HepG2 (cell line): ENCODE measurements around the gene MT1A. TPM values are rescaled to one million over a fixed set of nuclear protein-coding genes. Genes with fewer than 3 reads are reported as not detected.

Experiments
- ATAC-seq: fragments of 200-7000 bp; cut with Tn5 transposase; 3 replicates; pipeline ENCODE4 v1.9.1; 2020; ENCODE audit warnings: mild to moderate bottlenecking, moderate library complexity
- BruUV-seq: library from RNA; stranded (reverse); fragments of 400-500 nt; replicated peaks from 2 replicates; lab custom pipeline; 2021; lab: Mats Ljungman, UMichigan
- CTCF ChIA-PET: fragments of 300-600 bp; formaldehyde crosslinking; extraction: SDS; loops from one replicate; lab custom pipeline; 2021; ENCODE audit warnings: low total read pairs, inconsistent platforms, low intra/inter-chr PET ratio; lab: Yijun Ruan, JAX
- POLR2A ChIA-PET: fragments of 350-600 bp; sonication (Branson Sonifier 250); formaldehyde crosslinking; loops from one replicate; lab custom pipeline; 2020; ENCODE audit warnings: antibody characterized with exemption, inconsistent platforms; lab: Yijun Ruan, JAX
- DNase-seq: peaks from one replicate; pipeline ENCODE4 v3.0.0-alpha.2; 2015; ENCODE audit warnings: low spot score
- FAIRE-seq: peaks from 3 replicates; lab custom pipeline; 2011; peaks lifted over from hg19 to GRCh38; lab: Jason Lieb, UNC
- H2AFZ ChIP-seq: one replicate; pipeline ENCODE4 v1.6.1; 2011; ENCODE audit warnings: low read length, inconsistent platforms
- H3K27ac ChIP-seq: fragments of 300-600 bp; 3 replicates; pipeline ENCODE4 v1.8.0; 2011; ENCODE audit warnings: mixed run types, mild to moderate bottlenecking, mixed read lengths, low read length, inconsistent platforms; ENCODE audit not compliant: insufficient read depth; ENCODE audit errors: extremely low read length
- H3K27me3 ChIP-seq, 2 experiments: fragments of 200-600 bp in 1 of 2; 2 replicates in 1 of 2; 3 replicates in 1 of 2; pipeline versions ENCODE4 v1.6.0 to v1.8.0; 2011; ENCODE audit warnings: low read length in 2 of 2, mild to moderate bottlenecking in 2 of 2, moderate library complexity in 2 of 2, inconsistent platforms in 1 of 2; ENCODE audit not compliant: insufficient read depth in 2 of 2, control insufficient read depth in 1 of 2
- H3K36me3 ChIP-seq, 2 experiments: fragments of 200-600 bp in 1 of 2; replicated peaks in 1 of 2; 2 replicates in 1 of 2; 3 replicates in 1 of 2; pipeline versions ENCODE4 v1.5.1 to v1.8.0; 2011; ENCODE audit warnings: low read length in 2 of 2, inconsistent platforms in 1 of 2; ENCODE audit not compliant: insufficient read depth in 2 of 2, control insufficient read depth in 1 of 2
- H3K4me1 ChIP-seq: 2 replicates; pipeline ENCODE4 v1.5.1; 2012; ENCODE audit warnings: low read length, inconsistent platforms; ENCODE audit not compliant: insufficient read depth
- H3K4me2 ChIP-seq: 2 replicates; pipeline ENCODE4 v1.6.0; 2011; ENCODE audit warnings: low read depth, low read length, inconsistent platforms
- H3K4me3 ChIP-seq, 3 experiments: fragments of 200-600 bp in 1 of 3; sonication (generic), shearing (Covaris generic) in 1 of 3; replicated peaks in 1 of 3; 2 replicates each; pipeline ENCODE4 v1.5.1; 2011 to 2016; ENCODE audit warnings: low read length in 3 of 3, inconsistent platforms in 2 of 3, low read depth in 2 of 3, mild to moderate bottlenecking in 2 of 3, control low read depth in 1 of 3, mixed read lengths in 1 of 3; ENCODE audit not compliant: insufficient read depth in 1 of 3
- H3K79me2 ChIP-seq: one replicate; pipeline ENCODE4 v1.6.1; 2011; ENCODE audit warnings: low read length, inconsistent platforms; ENCODE audit not compliant: insufficient read depth
- H3K9ac ChIP-seq: 2 replicates; pipeline ENCODE4 v1.6.0; 2011; ENCODE audit warnings: mild to moderate bottlenecking, low read depth, low read length, inconsistent platforms; ENCODE audit not compliant: insufficient read depth
- H3K9me3 ChIP-seq: 2 replicates; pipeline ENCODE4 v1.5.1; 2012; ENCODE audit warnings: mild to moderate bottlenecking, low read length
- H4K20me1 ChIP-seq: 2 replicates; pipeline ENCODE4 v1.6.0; 2011; ENCODE audit warnings: inconsistent platforms, mild to moderate bottlenecking, low read length, moderate library complexity; ENCODE audit not compliant: insufficient read depth
- ATAD3A ChIP-seq: sonication (generic); formaldehyde crosslinking; IDR thresholded peaks from 2 replicates; pipeline ENCODE4 v1.4.0; 2020; ENCODE audit warnings: missing genetic modification reagents
- EEA1 ChIP-seq: sonication (generic); formaldehyde crosslinking; IDR thresholded peaks from 2 replicates; pipeline ENCODE4 v1.5.1; 2020; ENCODE audit warnings: mild to moderate bottlenecking, missing genetic modification reagents, borderline replicate concordance
- ELF3 ChIP-seq: IDR thresholded peaks from 2 replicates; pipeline ENCODE4 v1.6.1; 2016; ENCODE audit warnings: missing genetic modification reagents, missing compliant biosample characterization
- ESRRA ChIP-seq: sonication (generic); formaldehyde crosslinking; IDR thresholded peaks from 2 replicates; pipeline ENCODE4 v1.5.1; 2020; ENCODE audit warnings: mild to moderate bottlenecking, low read depth, missing genetic modification reagents
- HMGA1 ChIP-seq: sonication (generic); formaldehyde crosslinking; conservative IDR thresholded peaks from 2 replicates; pipeline ENCODE4 v1.4.0; 2020; ENCODE audit warnings: missing genetic modification reagents
- LCORL ChIP-seq, 2 experiments: fragments of 450-650 bp in 1 of 2; sonication (generic) in 1 of 2; formaldehyde crosslinking in 1 of 2; IDR thresholded peaks; 2 replicates each; pipeline versions ENCODE4 v1.5.0 to v1.6.1; 2017 to 2020; ENCODE audit warnings: antibody characterized with exemption in 1 of 2, missing genetic modification reagents in 1 of 2
- PHF20 ChIP-seq: sonication (generic); formaldehyde crosslinking; IDR thresholded peaks from 2 replicates; pipeline ENCODE4 v1.5.0; 2020; ENCODE audit warnings: mild to moderate bottlenecking, missing genetic modification reagents
- SP140L ChIP-seq: sonication (generic); formaldehyde crosslinking; IDR thresholded peaks from 2 replicates; pipeline ENCODE4 v1.4.0; 2020; ENCODE audit warnings: missing genetic modification reagents, borderline replicate concordance
- ZBTB38 ChIP-seq: sonication (generic); formaldehyde crosslinking; IDR thresholded peaks from 2 replicates; pipeline ENCODE4 v1.5.1; 2020; ENCODE audit warnings: mild to moderate bottlenecking, missing genetic modification reagents
- ZNF232 ChIP-seq: sonication (generic); formaldehyde crosslinking; IDR thresholded peaks from 2 replicates; pipeline ENCODE4 v1.4.0; 2020; ENCODE audit warnings: missing genetic modification reagents, borderline replicate concordance
- ZNF343 ChIP-seq: sonication (generic); formaldehyde crosslinking; IDR thresholded peaks from 2 replicates; pipeline ENCODE4 v1.4.0; 2020; ENCODE audit warnings: mild to moderate bottlenecking, missing genetic modification reagents
- ZNF841 ChIP-seq: sonication (generic); formaldehyde crosslinking; IDR thresholded peaks from 2 replicates; pipeline ENCODE4 v1.8.1; 2023; ENCODE audit warnings: missing genetic modification reagents, borderline replicate concordance
- whole genome bisulfite sequencing: methylation state at CpG from one replicate; pipeline ENCODE4 v1.1.6; 2017; ENCODE audit warnings: low lambda C conversion rate; 5-methylcytosine and 5-hydroxymethylcytosine counted together
- in situ Hi-C: cut with HindIII; loops from 2 replicates; pipeline ENCODE4 v1.10.0; 2017; ENCODE audit warnings: low pct_unique_long_range_greater_than_20kb; ENCODE audit not compliant: extremely low pct_ligation_motif_present
- intact Hi-C: fragments of 100-400 bp; cut with micrococcal nuclease; formaldehyde crosslinking; loops from one replicate; pipeline ENCODE4 v1.10.0; 2022; ENCODE audit not compliant: unreplicated experiment
- polyA plus RNA-seq, 8 experiments: library from polyadenylated mRNA; depleted of rRNA in 3 of 8; stranded (reverse) in 7 of 8; unstranded in 1 of 8; fragments of >200 nt; fragmentation: Illumina TruSeq in 4 of 8; extraction: Trizol in 4 of 8; gene quantifications; 2 replicates each; pipeline versions ENCODE4 v1.2.1 to v1.2.3, GENCODE V29; 2011 to 2016; ENCODE audit warnings: low read depth in 4 of 8, missing spikeins in 1 of 8, mixed read lengths in 1 of 8; ENCODE audit not compliant: insufficient read depth in 1 of 8
- total RNA-seq, 5 experiments: library from RNA; depleted of rRNA; stranded (reverse); fragments of >200 nt; fragmentation: Illumina TruSeq; extraction: Trizol; gene quantifications; 2 replicates each; pipeline ENCODE4 v1.2.3, GENCODE V29; 2016; ENCODE audit warnings: low read depth in 1 of 5
- TF ChIP-seq, protein P1 (sequence below): sonication (generic); formaldehyde crosslinking; IDR thresholded peaks from 2 replicates; pipeline ENCODE4 v1.4.0; 2020; ENCODE audit warnings: missing genetic modification reagents, borderline replicate concordance
- TF ChIP-seq, protein P2 (sequence below): fragments of 450-650 bp; IDR thresholded peaks from 2 replicates; pipeline ENCODE4 v1.6.1; 2017; ENCODE audit warnings: mild to moderate bottlenecking

The MT1A gene
- total and polyA plus RNA-seq, 2 of the 13 experiments (the other 11 are each of a cell fraction or from before 2014, with no cell fraction given), result 8.3 to 10.4 TPM

DNA sequence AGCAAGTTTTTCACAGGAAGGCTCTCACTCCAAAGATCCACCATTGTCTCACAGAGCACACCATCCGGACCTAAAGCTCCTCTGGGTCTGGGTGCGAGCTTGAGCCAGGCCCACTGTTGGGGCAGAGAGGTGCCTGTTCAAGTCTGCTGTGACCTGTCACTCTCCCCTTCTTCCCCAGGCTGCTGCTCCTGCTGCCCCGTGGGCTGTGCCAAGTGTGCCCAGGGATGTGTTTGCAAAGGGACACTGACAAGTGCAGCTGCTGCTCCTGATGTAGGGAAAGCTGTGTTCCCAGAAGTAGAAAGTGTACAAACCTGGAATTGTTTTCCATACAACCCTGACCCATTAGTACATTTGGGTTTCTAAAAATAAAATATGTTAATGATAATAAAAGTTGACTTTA lies 39.0 kb downstream of the MT1A start:
- Histone ChIP-seq H3K9me3 (no peaks in the 10 kb centered on the region), H4K20me1 (no peaks in the 10 kb centered on the region), H3K9ac (no peak overlapping the region), H3K4me3 (no peak overlapping the region), H3K27me3 (peaks cover 0 to 27% of the 10 kb centered on the region in 2 experiments; a peak in 2 of 5 replicates), H3K36me3 (no peaks in the 10 kb centered on the region), H3K79me2 (no peaks in the 10 kb centered on the region), H2AFZ (no peak overlapping the region), H3K4me2 (no peak overlapping the region), H3K4me1 (peaks cover 24% of the 10 kb centered on the region), H3K27ac (no peak overlapping the region)
- CTCF ChIA-PET, result no interaction called here
- DNase-seq, result no peak
- POLR2A ChIA-PET, result no interaction called here
- intact Hi-C loops, result no loop called here
- no peak for FAIRE-seq
- ATAC-seq, result no peak
- 5% methylated on average over 3 of the region's 3 CpGs for WGBS
- in situ Hi-C loops, result no loop called here
- BruUV-seq, result no TSS peak
- no peak for TF ChIP-seq EEA1 (CRISPR knock-in tag)
- TF ChIP-seq, protein P1, sequence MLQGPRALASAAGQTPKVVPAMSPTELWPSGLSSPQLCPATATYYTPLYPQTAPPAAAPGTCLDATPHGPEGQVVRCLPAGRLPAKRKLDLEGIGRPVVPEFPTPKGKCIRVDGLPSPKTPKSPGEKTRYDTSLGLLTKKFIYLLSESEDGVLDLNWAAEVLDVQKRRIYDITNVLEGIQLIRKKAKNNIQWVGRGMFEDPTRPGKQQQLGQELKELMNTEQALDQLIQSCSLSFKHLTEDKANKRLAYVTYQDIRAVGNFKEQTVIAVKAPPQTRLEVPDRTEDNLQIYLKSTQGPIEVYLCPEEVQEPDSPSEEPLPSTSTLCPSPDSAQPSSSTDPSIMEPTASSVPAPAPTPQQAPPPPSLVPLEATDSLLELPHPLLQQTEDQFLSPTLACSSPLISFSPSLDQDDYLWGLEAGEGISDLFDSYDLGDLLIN, result no peak
- no peak for TF ChIP-seq ZNF232 (CRISPR knock-in tag)
- no peak for TF ChIP-seq LCORL (IDR thresholded peaks at IDR 0.05)
- no peak for TF ChIP-seq LCORL (CRISPR knock-in tag; IDR thresholded peaks at IDR 0.05)
- no peak for TF ChIP-seq ESRRA (CRISPR knock-in tag)
- TF ChIP-seq ELF3 (CRISPR knock-in tag), result no peak
- no peak for TF ChIP-seq ZBTB38 (CRISPR knock-in tag)
- no peak for TF ChIP-seq SP140L
- TF ChIP-seq ATAD3A (CRISPR knock-in tag), result no peak
- no peak for TF ChIP-seq ZNF841 (CRISPR knock-in tag)
- TF ChIP-seq ZNF343 (CRISPR knock-in tag), result no peak
- TF ChIP-seq HMGA1, result no peak
- TF ChIP-seq, protein P2, sequence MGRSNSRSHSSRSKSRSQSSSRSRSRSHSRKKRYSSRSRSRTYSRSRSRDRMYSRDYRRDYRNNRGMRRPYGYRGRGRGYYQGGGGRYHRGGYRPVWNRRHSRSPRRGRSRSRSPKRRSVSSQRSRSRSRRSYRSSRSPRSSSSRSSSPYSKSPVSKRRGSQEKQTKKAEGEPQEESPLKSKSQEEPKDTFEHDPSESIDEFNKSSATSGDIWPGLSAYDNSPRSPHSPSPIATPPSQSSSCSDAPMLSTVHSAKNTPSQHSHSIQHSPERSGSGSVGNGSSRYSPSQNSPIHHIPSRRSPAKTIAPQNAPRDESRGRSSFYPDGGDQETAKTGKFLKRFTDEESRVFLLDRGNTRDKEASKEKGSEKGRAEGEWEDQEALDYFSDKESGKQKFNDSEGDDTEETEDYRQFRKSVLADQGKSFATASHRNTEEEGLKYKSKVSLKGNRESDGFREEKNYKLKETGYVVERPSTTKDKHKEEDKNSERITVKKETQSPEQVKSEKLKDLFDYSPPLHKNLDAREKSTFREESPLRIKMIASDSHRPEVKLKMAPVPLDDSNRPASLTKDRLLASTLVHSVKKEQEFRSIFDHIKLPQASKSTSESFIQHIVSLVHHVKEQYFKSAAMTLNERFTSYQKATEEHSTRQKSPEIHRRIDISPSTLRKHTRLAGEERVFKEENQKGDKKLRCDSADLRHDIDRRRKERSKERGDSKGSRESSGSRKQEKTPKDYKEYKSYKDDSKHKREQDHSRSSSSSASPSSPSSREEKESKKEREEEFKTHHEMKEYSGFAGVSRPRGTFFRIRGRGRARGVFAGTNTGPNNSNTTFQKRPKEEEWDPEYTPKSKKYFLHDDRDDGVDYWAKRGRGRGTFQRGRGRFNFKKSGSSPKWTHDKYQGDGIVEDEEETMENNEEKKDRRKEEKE, result no peak
- no peak for TF ChIP-seq PHF20 (CRISPR knock-in tag)
